Type B pancreatic cell (in vitro differentiated cells): ENCODE data around the gene PLA2G4E. TPM values are rescaled to one million over a fixed set of nuclear protein-coding genes. Genes with fewer than 3 reads are reported as not detected.

Source experiments
- DNase-seq: peaks from one replicate; pipeline ENCODE4 v3.0.0; 2021; ENCODE audit warnings: mixed read lengths; ENCODE audit not compliant: unreplicated experiment; ENCODE audit errors: extremely low spot score
- H3K27ac Mint-ChIP-seq: 2 replicates; pipeline ENCODE4 v1.8.0; 2021; ENCODE audit warnings: mild to moderate bottlenecking, mixed read lengths
- H3K27me3 Mint-ChIP-seq: 2 replicates; pipeline ENCODE4 v1.8.0; 2021; ENCODE audit warnings: mixed read lengths
- H3K36me3 Mint-ChIP-seq: 2 replicates; pipeline ENCODE4 v1.8.0; 2021; ENCODE audit warnings: mixed read lengths
- H3K4me1 Mint-ChIP-seq: one replicate; pipeline ENCODE4 v1.8.0; 2021; ENCODE audit warnings: mixed read lengths; ENCODE audit not compliant: unreplicated experiment
- H3K4me3 Mint-ChIP-seq: 2 replicates; pipeline ENCODE4 v1.8.0; 2021; ENCODE audit warnings: mild to moderate bottlenecking, mixed read lengths
- H3K9me3 Mint-ChIP-seq: 2 replicates; pipeline ENCODE4 v1.8.0; 2021; ENCODE audit warnings: mixed read lengths
- CTCF ChIP-seq: fragments of 200-600 bp; sonication (generic); conservative IDR thresholded peaks from 2 replicates; pipeline ENCODE4 v1.5.0; 2021; ENCODE audit warnings: antibody characterized with exemption, mild to moderate bottlenecking
- total RNA-seq: library from RNA; stranded (reverse); gene quantifications from 2 replicates; pipeline ENCODE4 v1.2.1, GENCODE V29; 2021; ENCODE audit warnings: low replicate concordance

Gene PLA2G4E
- total RNA-seq, 1 donor from 2014 or later: not detected

GRCh38 chr15:41999290-42000285 is 21.3 kb downstream of the PLA2G4E start:
- Mint-ChIP-seq H3K4me3 (no peak overlapping the region), H3K27ac (no peak overlapping the region), H3K9me3 (no peaks in the 10 kb centered on the region), H3K27me3 (peaks cover 14% of the 10 kb centered on the region), H3K36me3 (no peaks in the 10 kb centered on the region), H3K4me1 (peaks cover 4% of the 10 kb centered on the region)
- TF ChIP-seq CTCF: no peak
- DNase-seq: no peak

GRCh38 chr15:41997845-41998244 is 23.0 kb downstream of the PLA2G4E start:
- no peak for DNase-seq
- Mint-ChIP-seq H3K27me3 (peaks cover 14% of the 10 kb centered on the region), H3K36me3 (no peaks in the 10 kb centered on the region), H3K27ac (no peak overlapping the region), H3K4me3 (no peak overlapping the region), H3K4me1 (peaks cover 8% of the 10 kb centered on the region), H3K9me3 (no peaks in the 10 kb centered on the region)
- TF ChIP-seq CTCF: no peak

GRCh38 chr15:41996921-41997592 is 23.8 kb downstream of the PLA2G4E start:
- no peak for DNase-seq
- peaks cover 10% of the 10 kb centered on the region for H3K27me3 Mint-ChIP-seq

GRCh38 chr15:41996376-41996775 is 24.5 kb downstream of the PLA2G4E start:
- H3K36me3 Mint-ChIP-seq: no peaks in the 10 kb centered on the region
- no peak overlapping the region for H3K4me3 Mint-ChIP-seq
- no peak for DNase-seq
- TF ChIP-seq CTCF: no peak
- H3K27ac Mint-ChIP-seq: no peak overlapping the region
- H3K27me3 Mint-ChIP-seq: peaks cover 10% of the 10 kb centered on the region
- H3K9me3 Mint-ChIP-seq: no peaks in the 10 kb centered on the region
- H3K4me1 Mint-ChIP-seq: peaks cover 8% of the 10 kb centered on the region

More at GRCh38 chr15:41996921-41997592, 23.8 kb downstream of the PLA2G4E start:
- no peaks in the 10 kb centered on the region for H3K36me3 Mint-ChIP-seq
- no peak for TF ChIP-seq CTCF
- no peak overlapping the region for H3K4me3 Mint-ChIP-seq
- H3K27ac Mint-ChIP-seq: no peak overlapping the region
- H3K4me1 Mint-ChIP-seq: peaks cover 8% of the 10 kb centered on the region
- H3K9me3 Mint-ChIP-seq: no peaks in the 10 kb centered on the region

GRCh38 chr15:41995476-41995855 is 25.4 kb downstream of the PLA2G4E start:
- H3K4me3 Mint-ChIP-seq: no peak overlapping the region

More at GRCh38 chr15:41995476-41995855, 25.4 kb downstream of the PLA2G4E start:
- Mint-ChIP-seq H3K9me3 (no peaks in the 10 kb centered on the region), H3K4me1 (peaks cover 8% of the 10 kb centered on the region), H3K36me3 (no peaks in the 10 kb centered on the region), H3K27ac (no peak overlapping the region), H3K27me3 (peaks cover 7% of the 10 kb centered on the region)
- DNase-seq: no peak
- TF ChIP-seq CTCF: no peak
